Pancreas (tissue), 10 donors: ENCODE data around the gene SERINC2. TPM values are rescaled to one million over a fixed set of nuclear protein-coding genes. Genes with fewer than 3 reads are reported as not detected.

Source experiments
- ATAC-seq, 4 donors: fragments of 200-7000 bp; cut with Tn5 transposase; one replicate each; pipeline versions ENCODE4 v1.8.0 to v1.9.1; 2020; ENCODE audit warnings: mild to moderate bottlenecking in 4 of 4, moderate library complexity in 4 of 4
- DNase-seq, 6 donors: peaks; one replicate each; pipeline ENCODE4 v3.0.0-alpha.2; 2020
- FAIRE-seq: peaks from 2 replicates; lab custom pipeline; 2012; peaks lifted over from hg19 to GRCh38; lab: Jason Lieb, UNC
- H3K27ac ChIP-seq, 4 donors: fragments of 200-600 bp; sonication (generic); 1 replicate in 3 of 4; 2 replicates in 1 of 4; pipeline versions ENCODE4 v1.5.0 to v1.8.0; 2020
- H3K27me3 ChIP-seq, 4 donors: fragments of 200-600 bp; one replicate each; pipeline ENCODE4 v1.8.0; 2021
- H3K36me3 ChIP-seq, 3 donors: fragments of 200-600 bp; sonication (generic) in 1 of 3; one replicate each; pipeline versions ENCODE4 v1.5.0 to v1.8.0; 2020 to 2021
- H3K4me1 ChIP-seq, 3 donors: fragments of 200-600 bp; one replicate each; pipeline ENCODE4 v1.8.0; 2021
- H3K4me3 ChIP-seq, 4 donors: fragments of 200-600 bp; sonication (generic) in 2 of 4; one replicate each; pipeline versions ENCODE4 v1.5.0 to v1.8.0; 2020 to 2021
- H3K9me3 ChIP-seq, 4 donors: fragments of 200-600 bp; one replicate each; pipeline ENCODE4 v1.8.0; 2021
- CTCF ChIP-seq, 4 donors: fragments of 200-600 bp; sonication (generic) in 3 of 4; IDR thresholded peaks; one replicate each; pipeline versions ENCODE4 v1.5.0 to v1.8.0; 2021; ENCODE audit warnings: antibody characterized with exemption in 4 of 4
- WGBS, 2 donors: extraction: QIAGEN DNeasy Blood & Tissue Kit; methylation state at CpG; one replicate each; pipeline ENCODE4 v1.1.7; 2013; 5-methylcytosine and 5-hydroxymethylcytosine counted together
- intact Hi-C, 3 donors: fragments of 100-400 bp; cut with DNase I; formaldehyde crosslinking; loops; one replicate each; pipeline versions ENCODE4 v1.11.1 to v1.14.2; 2022
- polyA plus RNA-seq, 2 donors: library from polyadenylated mRNA; stranded (reverse); fragments of 200-250 nt; gene quantifications; one replicate each; pipeline ENCODE4 v1.2.3, GENCODE V29; 2013
- total RNA-seq, 6 donors: library from RNA; stranded (reverse); fragmentation: NEBNext Ultra II Directional in 4 of 6; extraction: Animal tissue kit (Norgen Biotek cat#: 25700) in 4 of 6; gene quantifications; one replicate each; pipeline versions ENCODE4 v1.2.1 to v1.2.4, GENCODE V29; 2021 to 2023
- donor health status: healthy with polysubstance abuse.
- donor health status: DM: no; HTN: no; CAD: no; lungs with moderate emphysema.
- donor health status: DM: no; HTN: no; CAD: no.
- donor health status: control.
- donor health status: control.
- donor health status: Bipolar disorder and iron deficiency.
- donor health status: DM: yes; HTN: yes; CAD: no.
- donor health status: DM: no; HTN: no; CAD: no.
- donor health status: DM: no; HTN: no; CAD: no.
- donor health status: DM: yes; HTN: yes; CAD: no.

SERINC2 gene
- total and polyA plus RNA-seq, 8 donors: 8.8 to 38.9 (median 19.7) TPM

- ATAC-seq: no peak
- no peak for FAIRE-seq
- no peak for TF ChIP-seq CTCF (IDR thresholded peaks at IDR 0.05)
- Histone ChIP-seq H3K4me1 (peaks cover 7 to 14% (median 9%) of the 10 kb centered on the region in 3 donors), H3K36me3 (no peaks in the 10 kb centered on the region), H3K27ac (peak overlapping the region in 1 of 4 donors; percentile 12), H3K27me3 (no peaks in the 10 kb centered on the region), H3K9me3 (no peaks in the 10 kb centered on the region), H3K4me3 (no peak overlapping the region)
- intact Hi-C loops: no loop called here
- DNase-seq: peak in 1 of 6 donors; percentile 20
- WGBS, 2 donors: 67 to 73% methylated on average over 4 of the region's 4 CpGs
Measured at GRCh38 chr1:31442648-31442994, 29.6 kb downstream of the SERINC2 start.

GRCh38 chr1:31443673-31444072, 30.7 kb downstream of the SERINC2 start:
- intact Hi-C loops: no loop called here
- Histone ChIP-seq H3K9me3 (no peaks in the 10 kb centered on the region), H3K4me1 (peaks cover 7 to 14% (median 9%) of the 10 kb centered on the region in 3 donors), H3K4me3 (no peak overlapping the region), H3K27me3 (no peaks in the 10 kb centered on the region), H3K36me3 (no peaks in the 10 kb centered on the region), H3K27ac (no peak overlapping the region)
- no peak for TF ChIP-seq CTCF (IDR thresholded peaks at IDR 0.05)
- 93 to 95% methylated on average over 1 of the region's 1 CpG for WGBS, 2 donors
- ATAC-seq (no peak), DNase-seq (no peak), FAIRE-seq (no peak)

GRCh38 chr1:31444725-31445448, 31.9 kb downstream of the SERINC2 start:
- FAIRE-seq: peak; percentile 61
- ATAC-seq: peak; percentile 73 to 83 (median 76)
- 32 to 41% methylated on average over 8 of the region's 8 CpGs for WGBS, 2 donors

GRCh38 chr1:31445951-31446350, 32.9 kb downstream of the SERINC2 start:
- FAIRE-seq (no peak), DNase-seq (no peak), ATAC-seq (no peak)
- Histone ChIP-seq H3K36me3 (no peaks in the 10 kb centered on the region), H3K27me3 (no peaks in the 10 kb centered on the region), H3K27ac (no peak overlapping the region), H3K4me3 (no peak overlapping the region), H3K4me1 (peaks cover 7 to 20% (median 14%) of the 10 kb centered on the region in 3 donors), H3K9me3 (no peaks in the 10 kb centered on the region)
- intact Hi-C loops: no loop called here
- no peak for TF ChIP-seq CTCF (IDR thresholded peaks at IDR 0.05)
- 85 to 89% methylated on average over 3 of the region's 3 CpGs for WGBS, 2 donors

More at GRCh38 chr1:31444725-31445448, 31.9 kb downstream of the SERINC2 start:
- peak in 4 of 6 donors; percentile 53 to 81 (median 73) for DNase-seq
- Histone ChIP-seq H3K9me3 (no peaks in the 10 kb centered on the region), H3K36me3 (no peaks in the 10 kb centered on the region), H3K27ac (peak overlapping the region in 2 of 4 donors; percentile 47 to 48), H3K27me3 (no peaks in the 10 kb centered on the region), H3K4me3 (no peak overlapping the region), H3K4me1 (peaks cover 7 to 20% (median 14%) of the 10 kb centered on the region in 3 donors)
- TF ChIP-seq CTCF (IDR thresholded peaks at IDR 0.05): no peak
- intact Hi-C loops: no loop called here

GRCh38 chr1:31447210-31447609, 34.2 kb downstream of the SERINC2 start:
- no peaks in the 10 kb centered on the region for H3K36me3 ChIP-seq
- no peaks in the 10 kb centered on the region for H3K27me3 ChIP-seq
- peaks cover 7 to 20% (median 14%) of the 10 kb centered on the region in 3 donors for H3K4me1 ChIP-seq
- DNase-seq (no peak), FAIRE-seq (no peak), ATAC-seq (no peak)
- no peak overlapping the region for H3K27ac ChIP-seq
- no peak overlapping the region for H3K4me3 ChIP-seq
- 75 to 84% methylated on average over 9 of the region's 9 CpGs for WGBS, 2 donors
- intact Hi-C loops: no loop called here
- TF ChIP-seq CTCF (IDR thresholded peaks at IDR 0.05): no peak
- H3K9me3 ChIP-seq: no peaks in the 10 kb centered on the region
